Spleen (tissue), 11 donors: ENCODE measurements around the gene PTPRG. TPM values are rescaled to one million over a fixed set of nuclear protein-coding genes. Genes with fewer than 3 reads are reported as not detected.

ENCODE experiments used
- DNase-seq: peaks from one replicate; pipeline ENCODE4 v3.0.0-alpha.2; 2020
- H3K27ac ChIP-seq, 8 donors: fragments of 200-600 bp; sonication (generic) in 7 of 8; 1 replicate in 4 of 8; 2 replicates in 4 of 8; pipeline versions ENCODE4 v1.5.0 to v1.8.0; 2016 to 2021; ENCODE audit warnings: inconsistent platforms in 4 of 8, mild to moderate bottlenecking in 4 of 8, moderate library complexity in 1 of 8
- H3K27me3 ChIP-seq, 7 donors: fragments of 200-600 bp; sonication (generic) in 6 of 7; replicated peaks in 1 of 7; 1 replicate in 4 of 7; 2 replicates in 3 of 7; pipeline versions ENCODE4 v1.5.0 to v1.8.0; 2016 to 2021; ENCODE audit warnings: inconsistent platforms in 3 of 7, mild to moderate bottlenecking in 1 of 7
- H3K36me3 ChIP-seq, 6 donors: fragments of 200-600 bp; sonication (generic) in 5 of 6; 1 replicate in 4 of 6; 2 replicates in 2 of 6; pipeline versions ENCODE4 v1.5.0 to v1.8.0; 2016 to 2021; ENCODE audit warnings: inconsistent platforms in 2 of 6
- H3K4me1 ChIP-seq, 6 donors: fragments of 200-600 bp; sonication (generic) in 5 of 6; 1 replicate in 3 of 6; 2 replicates in 3 of 6; pipeline versions ENCODE4 v1.5.0 to v1.8.0; 2016 to 2021; ENCODE audit warnings: inconsistent platforms in 3 of 6
- H3K4me3 ChIP-seq, 8 donors: fragments of 200-600 bp; sonication (generic) in 7 of 8; 1 replicate in 4 of 8; 2 replicates in 4 of 8; pipeline versions ENCODE4 v1.5.0 to v1.8.0; 2016 to 2021; ENCODE audit warnings: inconsistent platforms in 4 of 8, mild to moderate bottlenecking in 4 of 8, moderate library complexity in 2 of 8
- H3K9me3 ChIP-seq, 8 donors: fragments of 200-600 bp; sonication (generic) in 7 of 8; 1 replicate in 4 of 8; 2 replicates in 4 of 8; pipeline versions ENCODE4 v1.5.0 to v1.8.0; 2016 to 2021; ENCODE audit warnings: inconsistent platforms in 4 of 8
- CTCF ChIP-seq, 11 experiments: fragments of 200-600 bp in 7 of 11; fragments of 450-650 bp in 4 of 11; sonication (generic) in 4 of 11; IDR thresholded peaks in 8 of 11; conservative IDR thresholded peaks in 3 of 11; 1 replicate in 7 of 11; 2 replicates in 4 of 11; pipeline versions ENCODE4 v1.4.0 to v1.8.0; 2016 to 2021; ENCODE audit warnings: antibody characterized with exemption in 11 of 11, inconsistent platforms in 4 of 11, mild to moderate bottlenecking in 1 of 11
- POLR2A ChIP-seq, 3 donors: fragments of 450-650 bp; IDR thresholded peaks; one replicate each; pipeline ENCODE4 v1.5.1; 2017; ENCODE audit warnings: antibody characterized with exemption in 3 of 3, mild to moderate bottlenecking in 1 of 3
- POLR2AphosphoS5 ChIP-seq, 3 donors: sonication (generic); formaldehyde crosslinking; IDR thresholded peaks; one replicate each; pipeline ENCODE4 v1.5.1; 2017; ENCODE audit warnings: antibody characterized with exemption in 3 of 3
- WGBS, 5 donors: extraction: QIAGEN DNeasy Blood & Tissue Kit in 3 of 5; methylation state at CpG; one replicate each; pipeline versions ENCODE4 v1.1.5 to v1.1.7; 2013 to 2018; 5-methylcytosine and 5-hydroxymethylcytosine counted together
- intact Hi-C: fragments of 100-400 bp; cut with DNase I; formaldehyde crosslinking; loops from one replicate; pipeline ENCODE4 v1.15.0; 2023; ENCODE audit warnings: low total_unique reads
- polyA plus RNA-seq, 3 donors: library from polyadenylated mRNA; stranded (reverse); fragments of 200-250 nt; gene quantifications; one replicate each; pipeline ENCODE4 v1.2.1, GENCODE V29; 2013
- total RNA-seq, 7 donors: library from RNA; depleted of rRNA in 3 of 7; stranded (reverse); fragments of >200 nt in 3 of 7; fragmentation: NEBNext Ultra II Directional in 4 of 7; extraction: Animal tissue kit (Norgen Biotek cat#: 25700) in 4 of 7; gene quantifications; one replicate each; pipeline versions ENCODE4 v1.1.0 to v1.2.1, GENCODE V29; 2016 to 2021
- donor health status: healthy with polysubstance abuse.
- donor health status: DM: no; HTN: no; CAD: no; lungs with moderate emphysema.
- donor health status: DM: no; HTN: no; CAD: no.
- donor health status: Bipolar disorder and iron deficiency.
- donor health status: healthy.
- donor health status: DM: no; HTN: no; CAD: no.
- donor health status: DM: yes; HTN: yes; CAD: no.

The PTPRG gene
- total and polyA plus RNA-seq, 10 donors = 0.89 to 77.0 (median 34.5) TPM

GRCh38 chr3:61559136-61559731, 2.1 kb upstream of the PTPRG start:
- TF ChIP-seq POLR2A (IDR thresholded peaks at IDR 0.05) (no peak), CTCF (IDR thresholded peaks at IDR 0.05 in 8 of 11, conservative IDR thresholded peaks at IDR 0.05 in 3 of 11) (peak in 1 of 11 experiments; percentile 8)
- H3K27me3 ChIP-seq = peaks cover 0 to 66% (median 49%) of the 10 kb centered on the region in 7 donors
- no peaks in the 10 kb centered on the region for H3K36me3 ChIP-seq
- intact Hi-C loops = no loop called here
- 58 to 71% (median 61%) methylated on average over 7 of the region's 7 CpGs for WGBS, 5 donors
- H3K9me3 ChIP-seq = peaks cover 0 to 16% (median 3%) of the 10 kb centered on the region in 8 donors
- peak overlapping the region in 5 of 8 donors; percentile 85 to 94 (median 90) for H3K27ac ChIP-seq
- no peak overlapping the region for H3K4me3 ChIP-seq
- no peak for DNase-seq
- peaks cover 0 to 50% (median 31%) of the 10 kb centered on the region in 6 donors for H3K4me1 ChIP-seq

DNA sequence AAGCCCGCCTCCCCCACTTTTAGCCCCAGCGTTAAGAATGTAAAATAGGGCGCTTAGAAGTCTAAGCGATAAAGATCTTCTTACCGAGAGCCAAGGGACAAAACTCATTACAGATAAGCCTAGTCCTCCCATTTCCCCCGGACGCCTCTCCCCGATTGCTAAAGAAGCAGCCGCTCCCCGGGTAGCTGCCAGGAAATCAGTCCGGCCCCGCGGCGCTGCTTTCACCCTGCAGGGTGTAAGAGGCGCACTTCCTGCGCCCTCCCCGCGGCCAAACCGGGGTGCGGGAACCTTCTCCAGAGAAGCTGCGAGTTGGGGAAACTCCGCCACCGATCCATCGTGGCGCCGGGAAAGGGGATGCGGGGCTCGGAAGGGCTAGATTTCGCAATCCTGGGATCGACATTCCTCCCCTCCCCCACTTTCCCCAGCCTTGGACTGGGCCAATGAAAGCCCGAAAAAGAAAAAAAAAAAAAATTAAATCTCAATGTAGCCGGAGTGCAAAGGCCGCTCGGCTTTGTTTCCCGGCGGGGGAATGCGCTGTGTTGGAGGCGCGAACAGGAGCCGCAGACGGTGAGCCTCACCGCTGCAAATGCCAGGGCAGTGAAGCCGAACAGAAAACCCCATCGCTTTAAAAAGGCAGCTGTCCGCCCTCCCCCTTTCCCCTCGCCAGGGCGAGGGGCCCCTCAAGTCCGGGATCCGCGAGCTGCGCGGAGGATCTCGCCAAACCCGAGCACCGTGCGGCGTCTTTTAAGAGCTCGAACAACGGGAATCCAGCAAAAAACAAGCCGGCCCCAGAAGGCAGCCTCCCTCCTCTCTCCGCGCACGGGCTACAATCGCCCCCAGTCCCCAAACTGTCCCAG, 626 bp upstream of the PTPRG start:
- Histone ChIP-seq H3K4me1 (peaks cover 0 to 61% (median 37%) of the 10 kb centered on the region in 6 donors), H3K4me3 (peak overlapping the region; percentile 37 to 74 (median 54)), H3K9me3 (peaks cover 0 to 16% (median 3%) of the 10 kb centered on the region in 8 donors), H3K27ac (peak overlapping the region; percentile 80 to 94 (median 90)), H3K27me3 (peaks cover 0 to 78% (median 51%) of the 10 kb centered on the region in 7 donors), H3K36me3 (no peaks in the 10 kb centered on the region)
- intact Hi-C loops = no loop called here
- no peak for TF ChIP-seq CTCF (IDR thresholded peaks at IDR 0.05 in 8 of 11, conservative IDR thresholded peaks at IDR 0.05 in 3 of 11)
- peak; percentile 27 to 74 (median 64) for TF ChIP-seq POLR2AphosphoS5 (IDR thresholded peaks at IDR 0.05)
- 1% methylated on average over 56 to 64 of the region's 64 CpGs for WGBS, 5 donors
- peak; percentile 83 for DNase-seq

DNA sequence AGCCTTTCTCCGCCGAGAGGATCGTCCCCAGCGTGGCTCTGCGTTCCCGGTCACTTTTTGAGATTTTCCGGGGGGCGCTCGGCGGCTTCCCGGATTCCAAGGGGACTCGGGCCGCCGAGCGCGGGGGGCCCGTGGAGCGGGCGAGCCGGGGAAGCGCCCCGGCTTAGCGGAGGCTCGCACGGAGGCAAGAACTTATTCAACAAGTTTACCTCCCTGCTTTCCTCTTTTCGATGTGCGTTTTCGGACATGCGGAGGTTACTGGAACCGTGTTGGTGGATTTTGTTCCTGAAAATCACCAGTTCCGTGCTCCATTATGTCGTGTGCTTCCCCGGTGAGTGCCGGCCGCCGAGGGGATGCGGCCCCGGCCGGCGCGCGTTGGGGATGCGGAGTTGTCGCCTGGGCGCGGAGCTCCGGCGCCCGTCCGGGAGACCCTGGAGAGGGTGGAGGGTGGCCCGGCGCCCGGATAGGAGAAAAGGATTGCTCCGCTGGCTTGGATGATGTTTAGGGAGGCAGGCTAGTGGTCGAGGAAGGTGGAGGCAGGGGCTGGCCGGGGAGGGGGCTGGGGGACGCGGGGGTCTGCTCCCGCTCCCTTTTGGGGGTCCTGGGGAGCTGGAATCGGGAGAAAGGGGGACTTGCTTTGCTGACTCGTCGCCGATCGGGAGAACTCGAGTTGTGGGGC, 810 bp downstream of the PTPRG start:
- H3K4me3 ChIP-seq = peak overlapping the region; percentile 37 to 74 (median 54)
- peaks cover 0 to 16% (median 3%) of the 10 kb centered on the region in 8 donors for H3K9me3 ChIP-seq
- H3K4me1 ChIP-seq = peaks cover 0 to 61% (median 37%) of the 10 kb centered on the region in 6 donors
- DNase-seq = no peak
- peak overlapping the region; percentile 80 to 94 (median 90) for H3K27ac ChIP-seq
- no peaks in the 10 kb centered on the region for H3K36me3 ChIP-seq
- TF ChIP-seq POLR2AphosphoS5 (IDR thresholded peaks at IDR 0.05) = peak in 1 of 3 donors; percentile 1
- no peak for TF ChIP-seq POLR2A (IDR thresholded peaks at IDR 0.05)
- TF ChIP-seq CTCF (IDR thresholded peaks at IDR 0.05 in 8 of 11, conservative IDR thresholded peaks at IDR 0.05 in 3 of 11) = no peak
- peaks cover 0 to 82% (median 51%) of the 10 kb centered on the region in 7 donors for H3K27me3 ChIP-seq
- 1 to 3% (median 1%) methylated on average over 55 to 65 of the region's 65 CpGs for WGBS, 5 donors
- intact Hi-C loops = no loop called here
